SK-N-SH treated with all-trans-retinoic acid at 6 μM for 48 hours (cell line): ENCODE measurements around the gene FAAP100.

Experiments
- ATAC-seq: fragments of 200-7000 bp; cut with Tn5 transposase; 3 replicates; pipeline ENCODE4 v1.9.1; 2020; ENCODE audit warnings: mild to moderate bottlenecking, moderate library complexity
- ARNTL ChIP-seq: fragments of 450-650 bp; formaldehyde crosslinking; IDR thresholded peaks from 2 replicates; pipeline ENCODE4 v1.5.0; 2020; ENCODE audit warnings: low read depth, mild to moderate bottlenecking, moderate library complexity, borderline replicate concordance
- BACH2 ChIP-seq: fragments of 250-450 bp; sonication (Bioruptor Pico); IDR thresholded peaks from 2 replicates; pipeline ENCODE4 v1.9.0; 2021; ENCODE audit warnings: mild to moderate bottlenecking, borderline replicate concordance
- CREB5 ChIP-seq: fragments of 250-450 bp; sonication (Bioruptor Pico); IDR thresholded peaks from 2 replicates; pipeline ENCODE4 v1.5.1; 2020; ENCODE audit warnings: low read depth, mild to moderate bottlenecking, moderate library complexity
- CSDC2 ChIP-seq: fragments of 250-450 bp; sonication (Bioruptor Pico); IDR thresholded peaks from 2 replicates; pipeline ENCODE4 v1.5.0; 2020; ENCODE audit warnings: mild to moderate bottlenecking, moderate library complexity
- CSRNP3 ChIP-seq: fragments of 250-450 bp; sonication (Bioruptor Pico); IDR thresholded peaks from 2 replicates; pipeline ENCODE4 v1.5.1; 2021; ENCODE audit warnings: mild to moderate bottlenecking, moderate library complexity
- ESRRG ChIP-seq: fragments of 250-450 bp; sonication (Bioruptor Pico); IDR thresholded peaks from 2 replicates; pipeline ENCODE4 v1.6.1; 2021; ENCODE audit warnings: mild to moderate bottlenecking
- GLIS3 ChIP-seq: fragments of 250-450 bp; sonication (Bioruptor Pico); IDR thresholded peaks from 2 replicates; pipeline ENCODE4 v1.5.0; 2020; ENCODE audit warnings: mild to moderate bottlenecking, moderate library complexity
- ISL1 ChIP-seq: fragments of 250-450 bp; sonication (Bioruptor Pico); IDR thresholded peaks from 2 replicates; pipeline ENCODE4 v2.1.2; 2022; ENCODE audit warnings: mild to moderate bottlenecking, moderate library complexity
- OSR1 ChIP-seq: fragments of 250-450 bp; sonication (Bioruptor Pico); IDR thresholded peaks from 2 replicates; pipeline ENCODE4 v1.8.0; 2022; ENCODE audit warnings: moderate library complexity, mild to moderate bottlenecking, inconsistent platforms
- PATZ1 ChIP-seq: fragments of 250-450 bp; sonication (Bioruptor Pico); IDR thresholded peaks from 2 replicates; pipeline ENCODE4 v1.8.0; 2020; ENCODE audit warnings: mild to moderate bottlenecking, moderate library complexity, borderline replicate concordance
- POU6F1 ChIP-seq: fragments of 250-450 bp; sonication (Bioruptor Pico); IDR thresholded peaks from 2 replicates; pipeline ENCODE4 v1.8.0; 2021; ENCODE audit warnings: low read depth, mild to moderate bottlenecking, moderate library complexity, borderline replicate concordance
- PPARA ChIP-seq: fragments of 250-450 bp; sonication (Bioruptor Pico); IDR thresholded peaks from 2 replicates; pipeline ENCODE4 v1.5.0; 2020; ENCODE audit warnings: mild to moderate bottlenecking, borderline replicate concordance
- RARB ChIP-seq: fragments of 250-450 bp; sonication (Bioruptor Pico); IDR thresholded peaks from 2 replicates; pipeline ENCODE4 v1.8.0; 2021; ENCODE audit warnings: mild to moderate bottlenecking, moderate library complexity
- SNAI2 ChIP-seq: fragments of 250-450 bp; sonication (Bioruptor Pico); IDR thresholded peaks from 2 replicates; pipeline ENCODE4 v1.5.0; 2020; ENCODE audit warnings: mild to moderate bottlenecking, moderate library complexity
- TCF4 ChIP-seq: fragments of 250-450 bp; sonication (Bioruptor Pico); IDR thresholded peaks from 2 replicates; pipeline ENCODE4 v1.8.0; 2021; ENCODE audit warnings: mild to moderate bottlenecking, moderate library complexity, borderline replicate concordance
- TOX ChIP-seq: fragments of 250-450 bp; sonication (Bioruptor Pico); IDR thresholded peaks from 2 replicates; pipeline ENCODE4 v1.8.0; 2021; ENCODE audit warnings: mild to moderate bottlenecking, moderate library complexity, borderline replicate concordance
- TSHZ2 ChIP-seq: fragments of 250-450 bp; sonication (Bioruptor Pico); IDR thresholded peaks from 2 replicates; pipeline ENCODE4 v1.5.0; 2020; ENCODE audit warnings: mild to moderate bottlenecking, moderate library complexity
- ZC3H10 ChIP-seq: fragments of 250-450 bp; sonication (Bioruptor Pico); IDR thresholded peaks from 2 replicates; pipeline ENCODE4 v1.5.1; 2021; ENCODE audit warnings: mild to moderate bottlenecking, moderate library complexity
- ZFP3 ChIP-seq: fragments of 250-450 bp; sonication (Bioruptor Pico); IDR thresholded peaks from 2 replicates; pipeline ENCODE4 v1.5.0; 2020; ENCODE audit warnings: mild to moderate bottlenecking, moderate library complexity
- ZFP30 ChIP-seq: fragments of 450-650 bp; formaldehyde crosslinking; IDR thresholded peaks from 2 replicates; pipeline ENCODE4 v1.5.0; 2022; ENCODE audit warnings: mild to moderate bottlenecking, moderate library complexity
- ZNF565 ChIP-seq: fragments of 450-650 bp; formaldehyde crosslinking; conservative IDR thresholded peaks from 2 replicates; pipeline ENCODE4 v1.5.0; 2020; ENCODE audit warnings: low read depth, mild to moderate bottlenecking, moderate library complexity
- ZNF70 ChIP-seq: fragments of 450-650 bp; formaldehyde crosslinking; IDR thresholded peaks from 2 replicates; pipeline ENCODE4 v1.5.0; 2020; ENCODE audit warnings: mild to moderate bottlenecking, moderate library complexity
- ZNF8 ChIP-seq: fragments of 450-650 bp; formaldehyde crosslinking; IDR thresholded peaks from 2 replicates; pipeline ENCODE4 v1.5.0; 2020; ENCODE audit warnings: mild to moderate bottlenecking, moderate library complexity

The FAAP100 gene

GRCh38 chr17:81583589-81584342, 31.6 kb upstream of the FAAP100 start:
- no peak for ATAC-seq
- TF ChIP-seq CSDC2 (CRISPR knock-in tag) (no peak), ESRRG (CRISPR knock-in tag) (no peak), ISL1 (CRISPR knock-in tag) (no peak), SNAI2 (CRISPR knock-in tag) (no peak), ZC3H10 (CRISPR knock-in tag) (no peak), ZFP30 (no peak), PATZ1 (no peak), CREB5 (CRISPR knock-in tag) (no peak), ARNTL (no peak), CSRNP3 (CRISPR knock-in tag) (no peak), GLIS3 (CRISPR knock-in tag) (no peak), BACH2 (CRISPR knock-in tag) (no peak), PPARA (no peak)
- TF ChIP-seq, all 23 proteins: peak for 0

GRCh38 chr17:81582749-81583148, 30.6 kb upstream of the FAAP100 start:
- TF ChIP-seq ZNF565 (CRISPR knock-in tag) = no peak
- TF ChIP-seq ZFP3 (CRISPR knock-in tag) = no peak
- no peak for TF ChIP-seq OSR1
- ATAC-seq = no peak

- peak; percentile 9; the same call in 2 of the 3 replicates for ATAC-seq
- TF ChIP-seq RARB (CRISPR knock-in tag) (no peak), ZFP30 (no peak)
Observed at GRCh38 chr17:81582341-81582740, 30.2 kb upstream of the FAAP100 start.

- no peak for ATAC-seq
- TF ChIP-seq TOX (no peak), SNAI2 (CRISPR knock-in tag) (no peak), CREB5 (CRISPR knock-in tag) (no peak), OSR1 (no peak), BACH2 (CRISPR knock-in tag) (no peak), ESRRG (CRISPR knock-in tag) (no peak), ARNTL (no peak), POU6F1 (CRISPR knock-in tag) (no peak), GLIS3 (CRISPR knock-in tag) (no peak), PPARA (no peak), ZNF70 (no peak), CSDC2 (CRISPR knock-in tag) (no peak), TSHZ2 (CRISPR knock-in tag) (no peak), ZFP30 (no peak), ISL1 (CRISPR knock-in tag) (no peak), CSRNP3 (CRISPR knock-in tag) (no peak), TCF4 (no peak), ZNF8 (no peak), ZNF565 (CRISPR knock-in tag) (no peak), ZC3H10 (CRISPR knock-in tag) (no peak)
Observed at GRCh38 chr17:81581758-81582157, 29.6 kb upstream of the FAAP100 start.
